ACHN (cell line): ENCODE results near the gene DRP2.
"Not testable (repeated sequence)": the region's sequence is repeated elsewhere in the genome, so short reads cannot be mapped to it uniquely, and the experiment has no call there.

ENCODE experiments used
- DNase-seq: peaks from one replicate; pipeline ENCODE4 v3.0.0-alpha.2; 2015
- in situ Hi-C: cut with HindIII; loops from 2 replicates; pipeline ENCODE4 v1.10.0; 2017; ENCODE audit warnings: low sequenced_read_pairs, low pct_ligation_motif_present, low pct_unique_long_range_greater_than_20kb

The DRP2 gene, protein sequence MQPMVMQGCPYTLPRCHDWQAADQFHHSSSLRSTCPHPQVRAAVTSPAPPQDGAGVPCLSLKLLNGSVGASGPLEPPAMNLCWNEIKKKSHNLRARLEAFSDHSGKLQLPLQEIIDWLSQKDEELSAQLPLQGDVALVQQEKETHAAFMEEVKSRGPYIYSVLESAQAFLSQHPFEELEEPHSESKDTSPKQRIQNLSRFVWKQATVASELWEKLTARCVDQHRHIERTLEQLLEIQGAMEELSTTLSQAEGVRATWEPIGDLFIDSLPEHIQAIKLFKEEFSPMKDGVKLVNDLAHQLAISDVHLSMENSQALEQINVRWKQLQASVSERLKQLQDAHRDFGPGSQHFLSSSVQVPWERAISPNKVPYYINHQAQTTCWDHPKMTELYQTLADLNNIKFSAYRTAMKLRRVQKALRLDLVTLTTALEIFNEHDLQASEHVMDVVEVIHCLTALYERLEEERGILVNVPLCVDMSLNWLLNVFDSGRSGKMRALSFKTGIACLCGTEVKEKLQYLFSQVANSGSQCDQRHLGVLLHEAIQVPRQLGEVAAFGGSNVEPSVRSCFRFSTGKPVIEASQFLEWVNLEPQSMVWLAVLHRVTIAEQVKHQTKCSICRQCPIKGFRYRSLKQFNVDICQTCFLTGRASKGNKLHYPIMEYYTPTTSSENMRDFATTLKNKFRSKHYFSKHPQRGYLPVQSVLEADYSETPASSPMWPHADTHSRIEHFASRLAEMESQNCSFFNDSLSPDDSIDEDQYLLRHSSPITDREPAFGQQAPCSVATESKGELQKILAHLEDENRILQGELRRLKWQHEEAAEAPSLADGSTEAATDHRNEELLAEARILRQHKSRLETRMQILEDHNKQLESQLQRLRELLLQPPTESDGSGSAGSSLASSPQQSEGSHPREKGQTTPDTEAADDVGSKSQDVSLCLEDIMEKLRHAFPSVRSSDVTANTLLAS

DNA sequence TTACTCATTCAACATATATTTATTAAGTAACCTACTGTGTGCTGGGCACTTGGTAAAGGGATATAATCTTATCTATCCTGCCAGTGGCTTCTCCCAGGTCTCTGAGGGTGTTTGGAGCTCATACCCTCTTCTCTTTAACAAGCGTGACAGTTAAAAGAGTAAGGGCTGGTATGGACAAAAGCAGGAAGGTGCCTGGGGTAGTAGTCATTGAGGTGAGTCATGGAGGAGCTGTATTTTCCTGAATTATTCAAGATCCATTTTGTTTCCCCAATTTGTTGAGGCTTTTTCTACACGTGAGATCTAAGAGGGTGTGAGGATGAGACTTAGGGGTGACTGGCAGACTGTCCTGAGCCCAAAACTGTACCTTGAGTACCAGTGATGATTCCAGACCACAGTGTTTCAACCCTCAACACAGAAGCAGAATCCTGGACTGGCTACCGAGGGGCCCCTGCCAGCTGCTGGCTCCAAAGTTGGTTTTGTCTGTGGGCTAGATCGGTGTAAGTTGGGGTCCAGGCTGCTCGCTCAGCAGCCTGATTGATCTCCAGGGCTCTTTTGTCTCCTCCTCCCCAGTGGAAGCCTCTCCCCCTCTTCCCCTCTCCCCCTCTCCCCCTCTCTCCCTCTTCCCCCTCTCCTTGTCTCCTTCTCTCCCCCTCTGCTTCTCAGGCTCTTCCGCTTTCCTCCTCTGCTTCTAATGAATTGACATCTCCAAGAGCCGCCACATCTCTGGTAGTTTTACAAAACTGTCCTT is at the start of gene DRP2:
Gene DRP2 (plus strand): TSS at position 671 of the 748 bp plus-strand sequence. CDS start 11,862 bp downstream, outside the sequence.
- no peak for DNase-seq
- in situ Hi-C loops: no loop called here

DNA sequence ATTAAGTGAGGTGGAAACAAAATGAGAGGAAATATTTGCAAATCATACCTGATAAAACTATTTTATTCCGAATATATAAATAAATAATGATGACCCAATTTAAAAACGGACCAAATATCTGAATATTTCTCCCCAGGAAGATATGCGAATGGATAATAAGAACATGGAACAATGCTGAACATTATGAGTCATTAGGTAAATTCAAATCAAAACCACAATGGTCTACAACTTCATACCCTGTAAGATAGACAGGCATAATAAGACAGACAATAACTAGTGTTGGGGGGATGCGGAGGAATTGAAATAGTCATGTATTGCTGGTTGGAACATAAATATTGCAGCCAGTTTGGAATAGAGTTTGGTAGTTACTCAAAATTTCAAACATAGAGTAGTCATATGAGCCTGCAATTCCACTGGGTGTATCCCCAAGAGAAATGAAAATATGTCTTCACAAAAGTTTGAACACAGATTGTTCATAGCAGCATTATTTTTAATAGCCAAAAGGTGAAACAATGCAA is 47.6 kb upstream of the DRP2 start:
- in situ Hi-C loops: no loop called here
- no peak for DNase-seq

DNA sequence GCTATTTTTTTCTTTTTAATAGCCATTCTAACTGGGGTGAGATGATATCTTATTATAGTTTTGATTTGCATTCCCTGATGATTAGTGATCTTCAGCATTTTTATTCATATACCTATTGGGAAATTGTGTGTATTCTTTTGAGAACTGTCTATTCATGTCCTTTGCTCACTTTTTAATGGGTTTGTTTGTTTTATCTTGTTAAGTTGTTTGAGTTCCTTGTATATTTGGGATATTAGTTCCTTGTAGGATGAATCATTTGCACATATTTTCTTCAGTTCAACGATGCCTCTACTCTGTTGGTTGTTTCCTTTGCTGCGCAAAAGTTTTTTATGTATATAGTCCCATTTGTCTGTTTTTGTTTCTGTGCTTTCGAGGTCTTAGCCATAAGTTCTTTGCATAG is 43.1 kb upstream of the DRP2 start:
- DNase-seq: no peak
- in situ Hi-C loops: no loop called here

DNA sequence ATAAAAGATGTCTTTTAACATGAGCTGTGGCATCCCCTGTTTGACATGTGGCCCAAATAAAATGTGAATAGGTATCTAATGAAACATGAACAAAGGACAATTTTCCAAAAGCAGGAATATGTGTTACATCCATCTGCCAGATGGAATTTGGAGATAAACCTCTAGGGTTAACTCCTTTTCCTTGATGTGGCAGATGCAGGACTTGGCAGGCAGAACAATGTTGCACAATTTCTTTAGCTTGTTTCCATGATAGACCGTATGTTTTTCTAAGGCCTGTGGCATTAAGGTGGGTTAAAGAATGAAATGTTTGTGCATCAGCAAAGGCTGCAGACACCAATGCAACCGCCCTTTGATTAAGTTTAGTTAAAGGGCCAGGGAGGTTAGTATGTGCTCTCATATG is 34.7 kb upstream of the DRP2 start:
- in situ Hi-C loops, DNase-seq: not testable (repeated sequence)

DNA sequence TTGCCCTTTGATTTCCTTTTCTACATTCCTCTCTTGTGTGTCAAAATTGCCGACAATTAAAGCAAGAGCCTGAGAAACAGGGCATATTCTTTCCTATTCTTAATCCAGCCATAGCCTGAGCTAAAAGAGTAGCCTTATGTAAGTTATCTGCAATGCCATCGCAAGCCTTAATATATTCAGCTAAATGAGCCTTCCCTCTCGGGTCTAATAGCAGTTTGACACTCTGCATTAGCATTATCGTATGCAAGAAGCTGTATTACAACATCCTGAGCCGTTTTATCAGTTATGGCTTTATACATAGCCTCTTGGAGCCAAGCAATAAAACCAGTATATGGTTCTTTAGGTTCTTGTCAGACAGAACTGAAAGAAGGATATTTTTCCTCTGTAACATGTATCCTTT is 31.6 kb upstream of the DRP2 start:
- DNase-seq, in situ Hi-C loops: not testable (repeated sequence)

DNA sequence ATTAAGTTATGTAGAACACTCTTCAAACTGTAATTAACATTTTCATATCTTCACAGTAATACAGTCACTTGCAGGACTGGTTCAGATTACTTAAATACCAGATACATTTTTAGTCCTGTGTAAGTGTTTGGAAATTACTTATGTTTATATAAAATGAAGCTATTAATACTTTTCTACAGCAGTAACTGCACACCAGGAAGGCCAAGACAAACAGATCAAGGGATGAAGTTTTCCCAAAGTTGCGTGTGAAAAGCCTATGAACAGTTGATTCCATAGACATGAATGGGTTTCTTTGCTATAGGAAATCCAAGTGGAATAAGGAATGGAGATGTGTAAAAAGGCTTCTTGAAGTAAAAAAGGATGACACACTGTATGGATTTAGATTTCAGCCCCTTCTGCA is 28.9 kb upstream of the DRP2 start:
- no peak for DNase-seq
- in situ Hi-C loops: no loop called here

DNA sequence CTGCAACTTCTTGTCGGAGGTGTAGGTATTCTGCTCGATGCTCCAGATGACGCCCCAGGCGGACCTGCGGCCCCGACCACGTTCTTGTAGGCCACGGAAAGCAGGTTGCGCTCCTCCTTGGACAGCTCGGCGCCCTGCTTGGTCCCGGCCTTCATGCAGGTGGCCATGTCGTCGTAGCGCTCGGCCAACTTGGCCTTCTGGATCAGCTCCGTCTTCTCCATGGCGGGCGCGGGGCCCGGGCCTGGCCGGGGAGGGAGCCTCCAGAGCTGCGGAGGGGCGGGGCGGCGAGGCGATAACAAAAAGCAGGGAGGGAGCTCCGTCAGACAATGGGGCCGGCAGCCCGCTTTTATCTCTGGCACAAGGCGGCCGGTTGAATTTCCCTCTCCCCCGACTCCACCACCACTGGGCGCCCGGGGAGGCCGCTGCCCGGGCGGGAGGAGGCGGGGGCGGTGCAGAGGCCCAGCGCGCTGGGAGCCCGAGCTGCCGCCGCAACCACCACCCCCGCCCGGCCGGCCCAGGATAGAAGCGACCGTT is 28.3 kb upstream of the DRP2 start:
- no peak for DNase-seq
- in situ Hi-C loops: no loop called here

DNA sequence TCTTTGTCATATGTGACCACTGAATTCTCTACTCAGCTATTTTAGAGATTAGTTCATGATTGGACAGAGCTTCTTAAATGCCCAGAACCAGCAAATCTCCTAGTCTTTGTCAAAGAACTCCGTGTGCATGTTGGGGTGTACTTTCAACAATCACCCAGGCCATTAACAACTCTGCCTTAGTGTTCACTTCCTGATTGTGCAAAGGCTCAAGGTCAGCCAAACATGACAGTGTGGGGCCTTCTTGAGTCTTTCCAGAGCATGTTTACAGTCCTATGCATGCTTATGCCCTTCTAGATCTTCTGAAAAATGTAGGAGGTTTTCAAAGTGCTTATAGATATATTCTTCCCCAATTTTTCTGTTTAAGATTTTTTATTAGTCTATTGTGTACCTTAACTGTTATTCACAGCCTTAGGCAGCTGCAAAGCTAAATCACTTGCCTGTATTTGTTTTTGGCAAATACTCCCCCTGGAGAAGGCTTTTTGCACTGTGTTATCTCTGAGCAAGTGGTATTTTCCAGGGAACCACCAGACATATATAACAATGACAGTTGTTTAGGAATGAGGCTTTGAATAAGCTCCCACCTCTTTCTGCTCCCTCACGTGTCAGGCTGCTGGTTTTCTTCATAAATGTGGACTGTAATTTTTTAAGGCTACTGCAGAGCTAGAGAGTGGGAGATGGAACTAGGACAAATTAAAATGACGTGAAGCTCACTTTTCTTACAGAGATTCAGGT is 24.0 kb upstream of the DRP2 start:
- in situ Hi-C loops: no loop called here
- no peak for DNase-seq

DNA sequence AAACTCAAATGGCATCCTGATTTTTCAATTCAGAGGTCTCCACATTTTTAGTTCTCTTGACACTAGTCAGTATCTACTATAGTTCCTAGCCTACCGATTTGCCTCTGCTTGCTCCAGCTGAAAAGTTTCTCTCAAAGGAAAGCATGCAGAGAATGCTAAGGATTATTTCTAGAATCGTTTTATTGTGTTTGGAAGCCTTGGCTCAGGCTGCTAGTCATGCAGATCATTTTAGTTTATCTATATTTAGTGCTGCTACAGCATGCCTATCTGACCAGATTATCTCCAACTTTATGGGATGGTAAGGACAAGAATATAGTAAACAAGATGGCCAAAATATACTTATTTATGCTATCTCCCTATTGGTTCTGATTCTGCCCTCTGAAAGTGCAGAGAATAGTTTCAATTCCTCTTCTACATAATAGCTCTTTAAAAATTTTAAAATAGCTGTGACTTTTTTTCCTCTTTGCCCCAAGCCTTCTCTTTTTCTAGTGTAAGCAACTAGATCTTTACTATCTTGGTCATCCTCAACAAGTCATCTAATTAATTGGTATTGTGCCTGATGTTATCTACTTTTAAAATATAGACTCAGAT is 15.7 kb upstream of the DRP2 start:
- DNase-seq: no peak
- in situ Hi-C loops: no loop called here

DNA sequence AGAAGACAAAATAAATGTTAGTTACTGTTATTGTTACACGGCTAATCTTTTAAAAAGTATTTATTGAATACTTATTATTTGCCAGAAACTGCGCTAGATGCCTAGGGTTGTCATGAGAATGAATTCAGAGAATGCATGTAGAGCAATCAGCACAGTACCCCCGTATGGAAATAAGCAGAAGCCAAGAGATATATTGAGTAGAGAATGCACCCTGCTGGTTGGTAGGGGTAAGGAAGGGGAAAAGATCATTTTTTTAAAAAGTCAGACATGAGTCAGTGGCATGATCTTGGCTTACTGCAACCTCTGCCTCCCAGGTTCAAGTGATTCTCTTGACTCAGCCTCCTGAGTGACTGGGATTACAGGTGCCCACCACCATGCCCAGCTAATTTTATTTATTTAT is 13.1 kb upstream of the DRP2 start:
- in situ Hi-C loops: no loop called here
- peak; percentile 23 for DNase-seq

DNA sequence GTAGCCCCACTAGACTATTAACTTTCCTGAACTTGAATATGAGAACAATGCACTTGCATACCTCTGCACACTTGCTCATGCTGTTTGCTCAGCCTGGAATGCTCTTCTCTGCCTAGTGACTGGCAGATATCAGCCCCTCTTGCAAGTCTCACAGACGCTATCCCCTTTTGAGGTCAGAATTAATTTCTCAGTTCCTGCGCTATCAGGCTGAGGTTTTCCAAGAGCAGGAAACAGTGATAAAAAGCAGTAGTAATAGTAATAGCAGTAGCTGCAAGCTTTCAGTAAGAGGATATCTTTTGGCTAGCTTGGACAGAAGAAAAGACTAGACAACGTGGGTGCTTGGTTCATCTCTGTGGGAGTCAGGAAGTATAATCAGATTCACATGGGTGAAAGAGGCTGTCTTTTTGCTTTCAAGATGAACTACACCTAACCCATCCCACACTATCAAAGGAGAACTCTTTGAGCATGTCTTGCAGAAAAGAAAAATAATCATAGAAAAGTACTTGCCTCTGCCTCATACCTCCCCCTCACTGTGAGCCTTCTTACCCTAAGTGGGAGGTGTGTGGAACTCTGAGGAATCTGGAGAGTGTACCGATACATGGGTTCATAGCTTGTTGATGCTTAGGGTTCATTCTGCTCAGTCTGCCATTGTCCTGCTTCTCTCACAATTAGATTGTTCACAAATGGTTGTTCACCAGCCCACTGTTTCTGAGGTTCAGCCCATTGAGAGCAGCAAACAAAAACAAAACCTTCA is 11.3 kb upstream of the DRP2 start:
- no peak for DNase-seq
- in situ Hi-C loops: no loop called here

DNA sequence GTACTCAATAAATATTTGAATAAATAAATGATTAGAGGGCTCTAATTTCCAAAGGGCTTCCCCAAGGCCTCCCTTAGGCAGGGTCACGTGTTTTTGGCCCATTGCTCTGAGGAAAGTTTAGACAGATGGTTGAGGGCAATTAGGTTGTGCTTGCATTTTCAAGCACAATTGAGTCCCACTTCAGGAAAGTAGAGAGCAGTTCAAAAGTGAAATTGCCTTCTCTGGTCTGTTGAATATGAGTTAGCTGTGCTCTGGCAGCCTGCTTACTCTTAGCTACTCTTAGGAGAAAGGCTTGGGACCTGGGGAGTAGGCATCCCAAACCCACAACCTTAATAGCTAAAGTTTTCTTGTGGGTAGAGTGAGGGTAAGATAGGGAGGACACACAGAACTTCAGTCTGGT is 9.0 kb upstream of the DRP2 start:
- DNase-seq: no peak
- in situ Hi-C loops: no loop called here

DNA sequence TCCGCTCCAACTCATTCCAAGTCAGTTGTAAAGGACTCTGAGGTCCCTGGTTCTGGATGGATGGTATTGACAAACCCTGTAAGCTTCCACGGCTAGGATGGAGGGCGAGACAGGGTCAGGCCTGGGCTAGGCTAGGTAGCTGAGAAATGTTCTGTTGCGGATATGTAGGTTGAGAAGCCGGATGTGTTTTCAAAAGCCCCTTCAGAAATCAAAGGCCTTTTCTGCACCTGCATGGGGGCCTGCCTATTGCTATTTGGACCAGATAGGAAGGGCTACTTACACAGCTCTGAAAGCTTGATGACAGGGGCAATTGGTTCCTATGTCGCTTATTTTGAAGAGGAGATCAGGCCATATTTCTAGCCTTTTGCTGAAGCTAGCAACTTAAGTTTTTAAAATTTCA is 1.9 kb upstream of the DRP2 start:
- in situ Hi-C loops: no loop called here

DNA sequence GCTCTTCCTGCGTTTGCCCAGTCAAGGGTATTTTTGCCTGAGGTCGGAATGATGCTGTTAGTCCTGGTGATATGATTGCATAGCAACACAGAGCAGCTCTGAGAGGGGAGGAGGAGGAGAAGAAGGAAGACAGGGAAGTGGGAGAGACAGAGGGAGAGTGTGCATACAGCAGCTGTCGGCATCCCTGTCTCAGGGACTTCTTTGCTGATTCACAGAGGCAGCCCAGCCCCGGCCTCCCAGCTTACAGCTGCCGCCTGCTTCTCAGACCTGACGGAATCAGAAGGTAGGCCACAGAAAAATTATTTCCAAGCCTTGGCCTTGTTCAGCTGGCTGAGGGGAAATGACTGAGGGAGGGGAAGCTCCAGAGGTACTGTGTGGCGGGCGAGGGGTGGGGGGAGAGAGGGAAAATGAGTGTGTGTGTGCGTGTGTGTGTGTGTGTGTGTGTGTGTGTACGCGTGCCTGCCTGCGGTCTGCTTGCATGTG is 319 bp downstream of the DRP2 start:
- in situ Hi-C loops: no loop called here
- DNase-seq: no peak

More for the DNA sequence above, 1.9 kb upstream of the DRP2 start:
- no peak for DNase-seq

DNA sequence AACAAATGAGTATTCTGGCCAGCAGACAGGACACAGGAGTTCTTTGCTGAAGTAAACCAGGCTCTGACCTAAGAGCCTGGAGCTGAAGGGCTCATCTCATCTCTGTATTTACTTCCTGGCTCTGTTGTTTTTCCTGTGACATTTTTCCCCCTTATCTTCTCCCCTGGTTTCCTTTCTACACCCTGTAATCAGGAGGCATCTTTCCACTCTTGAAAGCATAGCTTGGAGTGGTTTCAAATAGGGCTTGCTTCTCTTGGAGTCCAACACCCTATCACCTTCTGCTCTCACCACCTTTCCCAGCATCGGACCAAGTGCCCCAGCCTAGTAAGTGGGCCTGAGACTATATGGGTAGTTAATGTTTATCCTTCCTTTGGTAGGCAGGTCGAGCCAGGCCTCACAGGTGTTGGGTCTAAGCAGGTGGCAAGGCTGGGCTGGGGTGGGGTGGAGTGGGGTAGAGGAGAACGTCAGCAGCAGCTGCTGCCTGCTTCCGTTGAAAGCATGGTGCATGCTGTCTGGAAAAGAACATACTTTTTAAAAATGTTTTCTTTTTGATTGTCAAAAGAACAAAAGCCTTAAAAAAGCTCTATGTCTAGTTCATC is 1.2 kb downstream of the DRP2 start:
- DNase-seq: no peak

DNA sequence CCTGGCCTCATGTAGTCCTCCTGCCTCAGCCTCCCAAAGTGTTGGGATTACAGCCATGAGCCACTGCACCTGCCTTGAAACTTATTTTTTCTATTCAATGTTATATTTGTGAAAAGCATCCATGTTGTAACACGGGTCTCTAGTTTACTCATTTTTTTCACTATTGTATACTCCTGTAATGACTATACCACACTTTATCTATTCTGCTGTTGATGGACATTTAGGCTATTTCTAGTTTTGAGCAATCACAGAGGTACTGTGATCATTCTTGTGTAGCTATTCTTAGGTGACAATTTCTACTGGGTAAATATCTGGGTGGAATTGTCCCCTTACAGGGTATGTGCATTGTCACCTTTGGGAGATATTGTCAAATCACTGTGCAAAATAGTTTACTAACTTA is 3.6 kb downstream of the DRP2 start:
- in situ Hi-C loops: no loop called here
- DNase-seq: no peak

More for the DNA sequence above, 1.2 kb downstream of the DRP2 start:
- in situ Hi-C loops: no loop called here
